HG03135 (cell line): ENCODE measurements around the gene BOLA2B.
A peak's percentile ranks its signal among the peaks of the same experiment; 100 is the strongest.
"Not testable (repeated sequence)": the region's sequence is repeated elsewhere in the genome, so short reads cannot be mapped to it uniquely, and the experiment has no call there.

Experiments used
- ATAC-seq: cut with Tn5 transposase; IDR thresholded peaks from one replicate; pipeline ENCODE4 v1.9.1; 2021; ENCODE audit warnings: mild to moderate bottlenecking, moderate library complexity; ENCODE audit not compliant: unreplicated experiment

Gene BOLA2B

GRCh38 chr16:30184891-30185682, 8.4 kb downstream of the BOLA2B start:
- peak; percentile 7 for ATAC-seq

DNA sequence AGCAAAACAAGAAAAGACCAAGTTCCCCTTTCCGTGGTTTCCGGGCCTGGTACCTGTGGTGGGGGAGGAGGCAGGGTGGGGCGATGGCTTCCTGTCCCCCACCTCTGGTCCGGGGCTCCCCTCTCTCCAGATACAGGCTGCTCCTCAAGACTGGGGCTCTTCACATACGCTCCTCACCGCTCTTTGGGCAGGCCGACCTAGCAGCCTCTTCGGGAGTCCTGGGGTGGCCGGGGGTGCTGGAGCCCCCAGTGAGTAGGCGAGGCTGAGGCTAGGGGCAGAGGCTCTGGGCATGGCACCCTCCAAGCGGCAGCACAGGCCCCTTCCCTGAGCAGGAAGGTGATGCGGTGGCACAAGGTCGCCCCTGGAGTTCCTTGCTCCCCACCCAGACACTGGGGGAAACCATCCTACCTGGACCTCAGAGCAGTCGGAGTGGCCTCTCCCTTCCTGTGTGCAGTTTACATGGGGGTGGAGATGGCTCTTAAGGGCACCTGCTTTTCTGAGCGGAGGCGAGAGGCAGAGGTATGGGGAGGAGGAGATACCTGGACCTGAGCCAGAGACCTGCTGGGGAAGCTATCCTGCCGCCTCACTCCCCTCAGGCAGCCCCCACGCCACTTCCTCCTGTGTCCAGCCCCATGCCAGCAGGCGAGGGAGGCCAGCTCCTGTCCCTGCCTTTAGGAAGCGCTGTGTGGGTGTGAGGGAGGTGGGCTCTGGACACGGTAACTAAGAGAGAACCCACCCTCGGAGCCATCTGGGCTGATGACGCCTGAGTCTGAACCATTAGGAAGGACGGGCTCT, 9.2 kb downstream of the BOLA2B start:
- ATAC-seq = peak; percentile 25

DNA sequence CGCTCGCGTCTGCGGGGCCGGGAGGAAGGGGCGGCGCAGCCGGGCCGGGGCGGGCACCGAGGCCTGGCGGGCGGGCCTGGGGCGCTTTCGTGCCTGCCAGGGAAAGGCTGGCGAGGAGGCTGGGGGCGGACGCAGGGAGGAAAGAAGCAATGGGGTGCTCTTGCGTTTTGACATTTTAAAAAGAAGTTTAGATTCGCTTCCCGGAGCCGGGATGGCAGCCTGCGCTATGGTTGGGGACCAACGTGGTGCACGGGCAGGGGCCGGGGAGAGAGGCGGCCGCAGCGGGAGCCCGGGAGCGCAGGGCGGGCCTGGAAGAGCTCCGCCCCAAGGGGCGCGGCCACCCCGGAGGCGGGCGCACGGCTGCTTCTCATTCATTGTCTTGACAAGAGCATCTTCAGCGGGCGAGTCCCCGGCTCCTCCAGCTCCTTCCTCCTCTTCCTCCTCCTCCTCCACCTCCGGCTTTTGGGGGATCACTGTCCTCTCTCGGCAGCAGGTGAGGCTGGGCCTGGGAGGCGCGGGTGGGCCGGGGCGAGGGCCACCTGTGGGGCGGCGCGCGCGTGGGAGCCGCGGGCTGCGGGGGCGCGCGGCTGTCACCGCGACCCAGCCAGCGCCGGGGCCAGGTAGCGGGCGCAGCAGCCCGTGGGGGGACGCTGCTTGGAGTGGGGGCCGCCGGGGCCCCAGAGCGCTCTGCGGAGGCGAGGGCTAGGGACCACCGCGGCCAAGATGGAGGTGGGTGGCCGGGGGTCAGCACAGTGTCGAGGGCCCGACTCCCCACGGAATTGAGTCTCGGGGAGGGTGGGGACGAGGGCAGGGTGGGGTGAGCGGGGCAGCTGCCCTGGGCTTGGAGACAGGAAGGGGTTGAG, 10.0 kb downstream of the BOLA2B start, which contains the start of gene CORO1A:
Gene CORO1A, plus strand, starts transcription at position 370 of the 863 bp plus-strand sequence. CDS start 1,608 bp downstream, outside the sequence.
- ATAC-seq = peak; percentile 40

GRCh38 chr16:30180741-30181140, 12.7 kb downstream of the BOLA2B start:
- no peak for ATAC-seq

DNA sequence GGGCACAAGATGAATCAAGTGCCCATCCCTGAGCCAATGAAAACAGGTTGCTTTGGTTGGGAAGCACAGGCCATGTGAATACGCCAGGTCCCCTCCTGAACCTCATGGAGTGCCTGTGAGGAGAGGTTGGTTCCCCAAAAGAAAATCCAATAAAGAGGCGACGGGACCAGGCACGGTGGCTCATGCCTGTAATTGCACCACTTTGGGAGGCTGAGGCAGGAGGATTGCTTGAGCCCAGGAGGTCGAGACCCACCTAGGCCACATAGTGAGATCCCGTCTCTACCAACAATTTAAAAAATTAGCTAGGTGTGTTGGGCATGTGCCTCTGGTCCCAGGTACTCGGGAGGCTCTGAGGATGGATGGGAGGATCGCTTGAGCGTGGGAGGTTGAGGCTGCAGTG, 13.5 kb downstream of the BOLA2B start:
- no peak for ATAC-seq

GRCh38 chr16:30179195-30179594, 14.3 kb downstream of the BOLA2B start:
- ATAC-seq = no peak

GRCh38 chr16:30176876-30177275, 16.6 kb downstream of the BOLA2B start:
- ATAC-seq = not testable (repeated sequence)

DNA sequence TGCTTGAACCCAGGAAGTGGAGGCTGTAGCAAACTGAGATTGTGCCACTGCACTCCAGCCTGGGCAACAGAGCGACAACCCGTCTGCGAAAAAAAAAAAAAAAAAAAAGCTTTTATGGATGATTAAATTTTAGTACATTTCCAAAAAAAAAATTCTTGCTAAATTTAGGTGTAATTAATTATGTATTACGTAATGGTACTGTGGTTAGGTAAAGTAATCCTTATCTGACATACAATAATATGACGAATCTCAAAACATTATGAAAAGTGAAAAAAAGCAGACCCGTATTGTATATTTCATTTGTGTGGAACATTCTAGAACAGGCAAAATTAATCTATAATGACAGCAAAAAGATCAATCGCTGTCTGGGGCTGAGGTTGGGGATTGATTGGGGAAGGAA, 20.4 kb downstream of the BOLA2B start:
- ATAC-seq = no peak

GRCh38 chr16:30170145-30170544, 23.3 kb downstream of the BOLA2B start:
- ATAC-seq = not testable (repeated sequence)

DNA sequence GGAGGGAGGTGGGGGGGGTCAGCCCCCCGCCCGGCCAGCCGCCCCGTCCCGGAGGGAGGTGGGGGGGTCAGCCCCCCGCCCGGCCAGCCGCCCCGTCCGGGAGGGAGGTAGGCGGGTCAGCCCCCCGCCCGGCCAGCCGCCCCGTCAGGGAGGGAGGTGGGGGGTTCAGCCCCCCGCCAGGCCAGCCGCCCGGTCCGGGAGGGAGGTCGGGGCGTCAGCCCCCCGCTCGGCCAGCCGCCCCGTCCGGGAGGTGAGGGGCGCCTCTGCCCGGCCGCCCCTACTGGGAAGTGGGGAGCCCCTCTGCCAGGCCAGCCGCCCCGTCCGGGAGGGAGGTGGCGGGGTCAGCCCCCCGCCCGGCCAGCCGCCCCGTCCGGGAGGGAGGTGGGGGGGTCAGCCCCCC, 24.1 kb downstream of the BOLA2B start:
- ATAC-seq = not testable (repeated sequence)

DNA sequence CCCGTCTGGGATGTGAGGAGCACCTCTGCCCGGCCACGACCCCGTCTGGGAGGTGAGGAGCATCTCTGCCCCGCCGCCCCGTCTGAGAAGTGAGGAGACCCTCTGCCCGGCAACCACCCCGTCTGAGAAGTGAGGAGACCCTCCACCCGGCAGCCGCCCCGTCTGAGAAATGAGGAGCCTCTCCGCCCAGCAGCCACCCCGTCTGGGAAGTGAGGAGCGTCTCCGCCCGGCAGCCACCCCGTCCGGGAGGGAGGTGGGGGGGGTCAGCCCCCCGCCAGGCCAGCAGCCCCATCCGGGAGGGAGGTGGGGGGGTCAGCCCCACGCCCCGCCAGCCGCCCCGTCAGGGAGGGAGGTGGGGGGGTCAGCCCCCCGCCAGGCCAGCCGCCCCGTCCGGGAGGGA, 24.7 kb downstream of the BOLA2B start:
- not testable (repeated sequence) for ATAC-seq

- no peak for ATAC-seq
Measured at GRCh38 chr16:30166202-30166902, 27.1 kb downstream of the BOLA2B start.

DNA sequence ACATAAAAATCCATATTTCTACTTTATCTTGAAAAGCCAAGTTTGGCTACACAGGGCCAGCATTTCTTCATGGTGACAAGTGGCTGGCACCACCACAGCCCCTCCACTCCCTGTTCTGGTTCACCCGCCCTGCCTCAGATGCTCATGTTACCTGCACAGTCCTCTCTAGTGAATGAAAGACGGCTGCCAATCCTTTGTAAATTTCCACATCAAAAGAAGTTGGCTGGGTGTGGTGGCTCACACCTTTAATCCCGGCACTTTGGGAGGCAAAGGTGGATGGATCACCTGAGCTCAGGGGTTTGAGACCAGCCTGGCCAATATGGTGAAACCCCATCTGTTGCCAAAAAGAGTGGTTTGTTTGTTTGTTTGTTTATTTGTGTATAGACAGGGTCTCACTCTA, 29.9 kb downstream of the BOLA2B start:
- no peak for ATAC-seq

DNA sequence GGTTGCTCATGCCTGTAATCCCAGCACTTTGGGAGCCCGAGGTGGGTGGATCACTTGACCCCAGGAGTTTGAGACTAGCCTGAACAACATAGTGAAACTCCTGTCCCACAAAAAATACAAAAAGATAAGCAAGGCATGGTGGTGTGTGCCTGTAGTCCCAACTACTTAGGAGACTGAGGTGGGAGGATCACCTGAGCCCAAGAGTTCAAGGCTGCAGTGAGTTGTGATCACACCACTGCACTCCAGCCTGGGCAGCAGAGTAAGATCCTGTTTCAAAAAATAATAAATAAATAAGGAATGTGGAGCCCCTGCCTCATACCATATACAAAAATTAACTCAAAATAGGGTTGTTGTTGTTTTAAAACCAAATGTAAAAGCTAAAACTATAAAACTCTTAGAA, 36.3 kb downstream of the BOLA2B start:
- no peak for ATAC-seq

GRCh38 chr16:30155188-30155587, 38.3 kb downstream of the BOLA2B start:
- ATAC-seq = no peak

DNA sequence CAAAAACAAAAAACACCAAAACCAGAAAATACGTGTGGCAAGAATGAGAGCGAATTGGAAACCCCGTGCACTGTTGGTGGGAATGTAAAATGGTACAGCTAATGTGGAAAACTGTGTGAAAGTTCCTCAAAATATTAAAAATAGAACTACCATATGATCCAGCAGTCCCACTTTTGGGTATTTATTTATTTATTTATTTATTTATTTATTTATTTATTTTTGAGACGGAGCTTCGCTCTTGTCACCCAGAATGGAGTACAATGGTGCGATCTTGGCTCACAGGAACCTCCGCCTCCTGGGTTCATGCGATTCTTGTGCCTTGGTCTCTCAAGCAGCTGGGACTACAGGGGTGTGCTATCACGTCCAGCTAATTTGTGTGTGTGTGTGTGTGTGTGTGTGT, 40.9 kb downstream of the BOLA2B start:
- ATAC-seq = no peak

- ATAC-seq = no peak
Measured at GRCh38 chr16:30151091-30151490, 42.4 kb downstream of the BOLA2B start.

DNA sequence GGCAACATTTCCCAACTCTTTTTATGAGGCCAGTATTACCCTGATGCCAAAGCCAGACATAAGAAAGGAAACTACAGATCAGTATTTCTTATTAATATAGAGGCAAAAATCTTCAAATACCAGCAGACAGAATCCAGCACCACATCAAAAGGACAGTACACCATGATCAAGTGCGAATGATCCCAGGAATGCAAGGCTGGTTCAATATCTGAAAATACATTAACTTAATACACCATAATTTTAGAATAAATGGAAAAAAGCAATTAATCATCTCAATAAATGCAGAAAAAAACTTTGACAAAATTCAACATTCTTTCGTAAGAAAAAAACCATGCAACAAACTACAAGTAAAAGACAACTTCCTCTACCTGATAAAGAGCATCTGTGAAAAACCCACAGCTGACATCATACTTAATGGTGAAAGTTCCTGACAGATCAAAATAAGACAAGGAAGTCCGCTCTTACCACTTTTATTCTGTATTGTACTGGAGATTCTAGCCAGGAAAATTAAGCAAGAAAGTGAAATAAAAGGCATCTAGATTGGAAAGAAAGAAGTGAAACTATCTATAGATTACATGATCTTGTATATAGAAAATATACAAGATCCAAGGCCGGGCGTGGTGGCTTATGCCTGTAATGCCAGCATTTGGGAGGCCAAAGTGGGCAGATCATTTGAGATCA, 44.1 kb downstream of the BOLA2B start:
- ATAC-seq = no peak

- ATAC-seq = no peak
Measured at GRCh38 chr16:30147843-30148510, 45.5 kb downstream of the BOLA2B start.
